Uterus (tissue), 2 donors: Measurements from ENCODE around the gene PGK1.

Experiments
- POLR2A ChIP-seq, 2 donors: fragments of 450-650 bp; IDR thresholded peaks; one replicate each; pipeline ENCODE4 v1.6.1; 2016; ENCODE audit warnings: antibody characterized with exemption in 2 of 2, mild to moderate bottlenecking in 1 of 2, moderate library complexity in 1 of 2
- TF ChIP-seq, protein P1 (sequence below), 4 experiments: fragments of 200-600 bp in 2 of 4; fragments of 450-650 bp in 2 of 4; sonication (generic) in 2 of 4; IDR thresholded peaks; one replicate each; pipeline ENCODE4 v1.5.1; 2016 to 2019; ENCODE audit warnings: antibody characterized with exemption in 4 of 4, mild to moderate bottlenecking in 2 of 4, moderate library complexity in 1 of 4

DNA sequence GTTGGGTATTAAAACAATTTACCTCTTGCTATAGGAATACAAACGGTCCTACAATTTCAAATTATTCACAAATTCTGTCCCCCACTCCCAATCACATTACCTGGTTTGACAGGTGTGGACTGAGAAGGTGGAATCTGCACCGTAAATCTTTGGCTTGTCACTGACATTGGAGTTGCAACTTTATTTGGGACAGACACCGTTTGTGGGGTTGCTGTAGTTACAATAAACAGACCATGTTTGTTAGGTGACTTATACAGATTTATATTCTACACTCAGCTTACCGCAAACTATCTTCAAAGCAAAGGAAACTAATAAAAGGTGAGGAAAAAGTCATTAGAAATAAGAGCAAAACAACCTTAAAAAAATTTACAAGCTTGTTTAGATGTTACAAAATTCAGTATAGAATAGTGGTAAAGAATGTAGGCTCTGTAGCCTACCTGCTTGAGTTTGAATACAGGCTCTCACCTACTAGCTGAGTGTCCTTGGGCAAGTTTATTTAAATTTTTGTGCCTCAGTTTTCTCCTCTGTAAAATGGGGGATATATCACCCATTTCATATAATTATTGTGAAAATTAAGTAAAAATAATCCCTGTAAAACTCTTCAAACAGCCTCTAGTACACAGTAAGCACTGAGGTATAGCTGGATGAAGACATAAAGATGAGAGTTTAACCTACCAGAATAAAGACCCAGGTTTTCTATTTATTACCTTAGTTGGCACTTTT lies 29.4 kb downstream of the PGK1 start:
- TF ChIP-seq, protein P1, sequence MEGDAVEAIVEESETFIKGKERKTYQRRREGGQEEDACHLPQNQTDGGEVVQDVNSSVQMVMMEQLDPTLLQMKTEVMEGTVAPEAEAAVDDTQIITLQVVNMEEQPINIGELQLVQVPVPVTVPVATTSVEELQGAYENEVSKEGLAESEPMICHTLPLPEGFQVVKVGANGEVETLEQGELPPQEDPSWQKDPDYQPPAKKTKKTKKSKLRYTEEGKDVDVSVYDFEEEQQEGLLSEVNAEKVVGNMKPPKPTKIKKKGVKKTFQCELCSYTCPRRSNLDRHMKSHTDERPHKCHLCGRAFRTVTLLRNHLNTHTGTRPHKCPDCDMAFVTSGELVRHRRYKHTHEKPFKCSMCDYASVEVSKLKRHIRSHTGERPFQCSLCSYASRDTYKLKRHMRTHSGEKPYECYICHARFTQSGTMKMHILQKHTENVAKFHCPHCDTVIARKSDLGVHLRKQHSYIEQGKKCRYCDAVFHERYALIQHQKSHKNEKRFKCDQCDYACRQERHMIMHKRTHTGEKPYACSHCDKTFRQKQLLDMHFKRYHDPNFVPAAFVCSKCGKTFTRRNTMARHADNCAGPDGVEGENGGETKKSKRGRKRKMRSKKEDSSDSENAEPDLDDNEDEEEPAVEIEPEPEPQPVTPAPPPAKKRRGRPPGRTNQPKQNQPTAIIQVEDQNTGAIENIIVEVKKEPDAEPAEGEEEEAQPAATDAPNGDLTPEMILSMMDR (IDR thresholded peaks at IDR 0.05), result no peak
- no peak for TF ChIP-seq POLR2A (IDR thresholded peaks at IDR 0.05)
